GM12878 (cell line): Measurements from ENCODE around the gene VIP. TPM values are rescaled to one million over a fixed set of nuclear protein-coding genes. Genes with fewer than 3 reads are reported as not detected.

Source experiments
- ATAC-seq: fragments of 200-7000 bp; cut with Tn5 transposase; 3 replicates; pipeline ENCODE4 v1.9.1; 2020; ENCODE audit warnings: mild to moderate bottlenecking, moderate library complexity
- BruUV-seq: library from RNA; stranded (reverse); fragments of 400-500 nt; replicated peaks from 2 replicates; lab custom pipeline; 2021; lab: Mats Ljungman, UMichigan
- CTCF ChIA-PET: fragments of 300-600 bp; sonication (Branson Sonifier 250); formaldehyde crosslinking; extraction: SDS; loops from one replicate; lab custom pipeline; 2021; ENCODE audit warnings: inconsistent platforms; lab: Yijun Ruan, JAX
- POLR2A ChIA-PET: fragments of 350-600 bp; formaldehyde crosslinking; extraction: SDS; loops from one replicate; lab custom pipeline; 2021; ENCODE audit warnings: inconsistent platforms; lab: Charles Lee
- RAD21 ChIA-PET: fragments of 300-600 bp; sonication (Branson Sonifier 250); formaldehyde crosslinking; loops from one replicate; lab custom pipeline; 2023; ENCODE audit warnings: antibody characterized with exemption; ENCODE audit not compliant: unreplicated experiment; lab: Charles Lee
- SMC1A ChIA-PET: fragments of 300-600 bp; sonication (Branson Sonifier 250); formaldehyde crosslinking; loops from one replicate; lab custom pipeline; 2023; ENCODE audit not compliant: unreplicated experiment, uncharacterized antibody; lab: Charles Lee
- DNase-seq: peaks from one replicate; pipeline ENCODE4 v3.0.0-alpha.2; 2011; ENCODE audit warnings: low read depth, low spot score
- FAIRE-seq: peaks from 3 replicates; lab custom pipeline; 2011; peaks lifted over from hg19 to GRCh38; lab: Jason Lieb, UNC
- H2AFZ ChIP-seq: 2 replicates; pipeline ENCODE4 v1.6.0; 2011; ENCODE audit warnings: low read depth, low read length, control low read depth; ENCODE audit not compliant: control insufficient read depth
- H3K27ac ChIP-seq: 2 replicates; pipeline ENCODE4 v1.5.1; 2011; ENCODE audit warnings: control low read depth; ENCODE audit not compliant: control insufficient read depth, insufficient read depth
- H3K27me3 ChIP-seq, 2 experiments: replicated peaks in 1 of 2; 2 replicates each; pipeline versions ENCODE4 v1.6.0 to v1.6.1; 2011; ENCODE audit warnings: low read length in 1 of 2; ENCODE audit not compliant: control insufficient read depth in 2 of 2, insufficient read depth in 2 of 2
- H3K36me3 ChIP-seq, 2 experiments: 2 replicates each; pipeline ENCODE4 v1.5.1; 2011; ENCODE audit warnings: low read length in 1 of 2; ENCODE audit not compliant: control insufficient read depth in 2 of 2, insufficient read depth in 2 of 2
- H3K4me1 ChIP-seq: 2 replicates; pipeline ENCODE4 v1.6.1; 2011; ENCODE audit warnings: mild to moderate bottlenecking, low read length, moderate library complexity, mixed read lengths; ENCODE audit not compliant: control insufficient read depth, insufficient read depth
- H3K4me2 ChIP-seq: 2 replicates; pipeline ENCODE4 v1.6.0; 2011; ENCODE audit warnings: control low read depth; ENCODE audit not compliant: control insufficient read depth, insufficient read depth
- H3K4me3 ChIP-seq: fragments of 200-600 bp; sonication (generic); 2 replicates; pipeline ENCODE4 v1.5.1; 2016
- H3K79me2 ChIP-seq: 2 replicates; pipeline ENCODE4 v1.6.0; 2011; ENCODE audit warnings: low read length; ENCODE audit not compliant: control insufficient read depth, insufficient read depth
- H3K9ac ChIP-seq: 2 replicates; pipeline ENCODE4 v1.8.0; 2011; ENCODE audit warnings: low read length, control low read depth, mixed read lengths; ENCODE audit not compliant: control insufficient read depth, insufficient read depth
- H3K9me3 ChIP-seq: replicated peaks from 3 replicates; pipeline ENCODE4 v1.5.1; 2011; ENCODE audit warnings: mild to moderate bottlenecking, low read length; ENCODE audit not compliant: control insufficient read depth, insufficient read depth
- H4K20me1 ChIP-seq: 2 replicates; pipeline ENCODE4 v1.6.0; 2011; ENCODE audit not compliant: control insufficient read depth, insufficient read depth
- ZNF274 ChIP-seq: IDR thresholded peaks from one replicate; pipeline ENCODE4 v1.8.0; 2011; ENCODE audit not compliant: insufficient read length, insufficient read depth
- WGBS: methylation state at CpG from one replicate; pipeline ENCODE4 v1.1.6; 2016; ENCODE audit warnings: low lambda C conversion rate; ENCODE audit not compliant: insufficient replicate concordance, insufficient coverage; ENCODE audit errors: missing lambda C conversion rate; 5-methylcytosine and 5-hydroxymethylcytosine counted together
- in situ Hi-C: fragments of 300-500 bp; cut with MboI; formaldehyde crosslinking; loops from 9 replicates; pipeline ENCODE4 v1.14.3; 2018; ENCODE audit warnings: mixed read lengths
- intact Hi-C: fragments of 100-400 bp; cut with micrococcal nuclease; formaldehyde crosslinking; loops from one replicate; pipeline ENCODE4 v1.14.2; 2022; ENCODE audit not compliant: unreplicated experiment
- polyA plus RNA-seq, 11 experiments: library from polyadenylated mRNA; depleted of rRNA in 4 of 11; unstranded in 6 of 11; stranded (reverse) in 5 of 11; fragments of >200 nt; fragmentation: Nextera tagmentation in 4 of 11; fragmentation: Illumina TruSeq in 1 of 11; extraction: Ambion mirVana in 4 of 11; extraction: Trizol in 1 of 11; gene quantifications; 1 replicate in 1 of 11; 2 replicates in 10 of 11; pipeline versions ENCODE4 v1.2.1 to v1.2.3, GENCODE V29; 2011 to 2016; ENCODE audit warnings: inconsistent platforms in 2 of 11, missing spikeins in 2 of 11, low read depth in 1 of 11
- total RNA-seq, 4 experiments: library from RNA; depleted of rRNA in 3 of 4; stranded (reverse); fragments of >200 nt in 3 of 4; fragmentation: Illumina TruSeq in 1 of 4; extraction: Trizol in 1 of 4; gene quantifications; 2 replicates each; pipeline versions ENCODE4 v1.2.1 to v1.2.3, GENCODE V29; 2013 to 2021
- TF ChIP-seq, protein P1 (sequence below): IDR thresholded peaks from 2 replicates; pipeline ENCODE4 v1.6.1; 2012; ENCODE audit warnings: low read depth, low read length, improper control_type of control experiment
- TF ChIP-seq, protein P2 (sequence below): fragments of 450-650 bp; conservative IDR thresholded peaks from 2 replicates; pipeline ENCODE4 v1.6.1; 2017; ENCODE audit warnings: mild to moderate bottlenecking, moderate library complexity
- TF ChIP-seq, protein P3 (sequence below): fragments of 150-350 bp; IDR thresholded peaks from 2 replicates; pipeline ENCODE4 v1.6.1; 2016; ENCODE audit warnings: low read depth, low read length
- TF ChIP-seq, protein P4 (sequence below): fragments of 450-650 bp; IDR thresholded peaks from 2 replicates; pipeline ENCODE4 v1.6.1; 2018; ENCODE audit warnings: mild to moderate bottlenecking, low read depth, moderate library complexity; ENCODE audit not compliant: partially characterized antibody
- TF ChIP-seq, protein P5 (sequence below): fragments of 450-650 bp; IDR thresholded peaks from 2 replicates; pipeline ENCODE4 v1.6.1; 2017; ENCODE audit warnings: mild to moderate bottlenecking
- TF ChIP-seq, protein P6 (sequence below): fragments of 450-650 bp; IDR thresholded peaks from 2 replicates; pipeline ENCODE4 v1.6.1; 2016; ENCODE audit warnings: mild to moderate bottlenecking

Gene VIP
- total and polyA plus RNA-seq, 10 of the 15 experiments (the other 5 are each of a cell fraction or from before 2014, with no cell fraction given), result 0.23 TPM; not detected in 9

DNA sequence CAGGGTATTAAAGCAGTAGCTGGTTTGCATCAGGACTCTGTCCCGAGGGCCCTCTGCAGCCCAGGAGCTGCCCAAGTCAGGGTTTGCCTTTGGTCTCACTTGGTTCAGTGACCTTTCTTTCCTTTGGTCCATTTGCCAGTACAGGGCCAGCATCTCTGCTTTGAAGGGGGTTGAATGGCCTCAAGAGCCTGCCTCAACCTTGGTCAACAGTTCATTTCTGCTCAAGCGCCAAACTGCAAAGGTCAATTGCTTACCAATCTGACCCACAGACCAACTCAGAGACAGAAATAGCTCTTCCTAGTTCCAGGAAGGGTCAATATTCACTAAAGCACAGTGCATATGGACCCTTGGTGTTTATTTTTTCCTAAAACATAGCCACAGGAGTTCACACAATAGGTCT lies 19.4 kb downstream of the VIP start:
- in situ Hi-C loops (no loop called here), intact Hi-C loops (no loop called here)
- FAIRE-seq, result no peak
- ATAC-seq, result no peak
- Histone ChIP-seq H3K4me2 (no peak overlapping the region), H3K79me2 (no peaks in the 10 kb centered on the region), H3K4me1 (no peaks in the 10 kb centered on the region), H3K27me3 (no peaks in the 10 kb centered on the region), H3K9me3 (no peaks in the 10 kb centered on the region), H3K4me3 (no peak overlapping the region), H3K27ac (no peak overlapping the region), H2AFZ (no peak overlapping the region), H3K9ac (no peak overlapping the region), H3K36me3 (no peaks in the 10 kb centered on the region), H4K20me1 (no peaks in the 10 kb centered on the region)
- TF ChIP-seq, protein P1, sequence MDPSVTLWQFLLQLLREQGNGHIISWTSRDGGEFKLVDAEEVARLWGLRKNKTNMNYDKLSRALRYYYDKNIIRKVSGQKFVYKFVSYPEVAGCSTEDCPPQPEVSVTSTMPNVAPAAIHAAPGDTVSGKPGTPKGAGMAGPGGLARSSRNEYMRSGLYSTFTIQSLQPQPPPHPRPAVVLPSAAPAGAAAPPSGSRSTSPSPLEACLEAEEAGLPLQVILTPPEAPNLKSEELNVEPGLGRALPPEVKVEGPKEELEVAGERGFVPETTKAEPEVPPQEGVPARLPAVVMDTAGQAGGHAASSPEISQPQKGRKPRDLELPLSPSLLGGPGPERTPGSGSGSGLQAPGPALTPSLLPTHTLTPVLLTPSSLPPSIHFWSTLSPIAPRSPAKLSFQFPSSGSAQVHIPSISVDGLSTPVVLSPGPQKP, result no peak
- TF ChIP-seq, protein P2, sequence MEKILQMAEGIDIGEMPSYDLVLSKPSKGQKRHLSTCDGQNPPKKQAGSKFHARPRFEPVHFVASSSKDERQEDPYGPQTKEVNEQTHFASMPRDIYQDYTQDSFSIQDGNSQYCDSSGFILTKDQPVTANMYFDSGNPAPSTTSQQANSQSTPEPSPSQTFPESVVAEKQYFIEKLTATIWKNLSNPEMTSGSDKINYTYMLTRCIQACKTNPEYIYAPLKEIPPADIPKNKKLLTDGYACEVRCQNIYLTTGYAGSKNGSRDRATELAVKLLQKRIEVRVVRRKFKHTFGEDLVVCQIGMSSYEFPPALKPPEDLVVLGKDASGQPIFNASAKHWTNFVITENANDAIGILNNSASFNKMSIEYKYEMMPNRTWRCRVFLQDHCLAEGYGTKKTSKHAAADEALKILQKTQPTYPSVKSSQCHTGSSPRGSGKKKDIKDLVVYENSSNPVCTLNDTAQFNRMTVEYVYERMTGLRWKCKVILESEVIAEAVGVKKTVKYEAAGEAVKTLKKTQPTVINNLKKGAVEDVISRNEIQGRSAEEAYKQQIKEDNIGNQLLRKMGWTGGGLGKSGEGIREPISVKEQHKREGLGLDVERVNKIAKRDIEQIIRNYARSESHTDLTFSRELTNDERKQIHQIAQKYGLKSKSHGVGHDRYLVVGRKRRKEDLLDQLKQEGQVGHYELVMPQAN, result no peak
- TF ChIP-seq, protein P3, sequence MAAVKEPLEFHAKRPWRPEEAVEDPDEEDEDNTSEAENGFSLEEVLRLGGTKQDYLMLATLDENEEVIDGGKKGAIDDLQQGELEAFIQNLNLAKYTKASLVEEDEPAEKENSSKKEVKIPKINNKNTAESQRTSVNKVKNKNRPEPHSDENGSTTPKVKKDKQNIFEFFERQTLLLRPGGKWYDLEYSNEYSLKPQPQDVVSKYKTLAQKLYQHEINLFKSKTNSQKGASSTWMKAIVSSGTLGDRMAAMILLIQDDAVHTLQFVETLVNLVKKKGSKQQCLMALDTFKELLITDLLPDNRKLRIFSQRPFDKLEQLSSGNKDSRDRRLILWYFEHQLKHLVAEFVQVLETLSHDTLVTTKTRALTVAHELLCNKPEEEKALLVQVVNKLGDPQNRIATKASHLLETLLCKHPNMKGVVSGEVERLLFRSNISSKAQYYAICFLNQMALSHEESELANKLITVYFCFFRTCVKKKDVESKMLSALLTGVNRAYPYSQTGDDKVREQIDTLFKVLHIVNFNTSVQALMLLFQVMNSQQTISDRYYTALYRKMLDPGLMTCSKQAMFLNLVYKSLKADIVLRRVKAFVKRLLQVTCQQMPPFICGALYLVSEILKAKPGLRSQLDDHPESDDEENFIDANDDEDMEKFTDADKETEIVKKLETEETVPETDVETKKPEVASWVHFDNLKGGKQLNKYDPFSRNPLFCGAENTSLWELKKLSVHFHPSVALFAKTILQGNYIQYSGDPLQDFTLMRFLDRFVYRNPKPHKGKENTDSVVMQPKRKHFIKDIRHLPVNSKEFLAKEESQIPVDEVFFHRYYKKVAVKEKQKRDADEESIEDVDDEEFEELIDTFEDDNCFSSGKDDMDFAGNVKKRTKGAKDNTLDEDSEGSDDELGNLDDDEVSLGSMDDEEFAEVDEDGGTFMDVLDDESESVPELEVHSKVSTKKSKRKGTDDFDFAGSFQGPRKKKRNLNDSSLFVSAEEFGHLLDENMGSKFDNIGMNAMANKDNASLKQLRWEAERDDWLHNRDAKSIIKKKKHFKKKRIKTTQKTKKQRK, result no peak
- TF ChIP-seq, protein P4, sequence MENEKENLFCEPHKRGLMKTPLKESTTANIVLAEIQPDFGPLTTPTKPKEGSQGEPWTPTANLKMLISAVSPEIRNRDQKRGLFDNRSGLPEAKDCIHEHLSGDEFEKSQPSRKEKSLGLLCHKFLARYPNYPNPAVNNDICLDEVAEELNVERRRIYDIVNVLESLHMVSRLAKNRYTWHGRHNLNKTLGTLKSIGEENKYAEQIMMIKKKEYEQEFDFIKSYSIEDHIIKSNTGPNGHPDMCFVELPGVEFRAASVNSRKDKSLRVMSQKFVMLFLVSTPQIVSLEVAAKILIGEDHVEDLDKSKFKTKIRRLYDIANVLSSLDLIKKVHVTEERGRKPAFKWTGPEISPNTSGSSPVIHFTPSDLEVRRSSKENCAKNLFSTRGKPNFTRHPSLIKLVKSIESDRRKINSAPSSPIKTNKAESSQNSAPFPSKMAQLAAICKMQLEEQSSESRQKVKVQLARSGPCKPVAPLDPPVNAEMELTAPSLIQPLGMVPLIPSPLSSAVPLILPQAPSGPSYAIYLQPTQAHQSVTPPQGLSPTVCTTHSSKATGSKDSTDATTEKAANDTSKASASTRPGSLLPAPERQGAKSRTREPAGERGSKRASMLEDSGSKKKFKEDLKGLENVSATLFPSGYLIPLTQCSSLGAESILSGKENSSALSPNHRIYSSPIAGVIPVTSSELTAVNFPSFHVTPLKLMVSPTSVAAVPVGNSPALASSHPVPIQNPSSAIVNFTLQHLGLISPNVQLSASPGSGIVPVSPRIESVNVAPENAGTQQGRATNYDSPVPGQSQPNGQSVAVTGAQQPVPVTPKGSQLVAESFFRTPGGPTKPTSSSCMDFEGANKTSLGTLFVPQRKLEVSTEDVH, result no peak
- TF ChIP-seq, protein P5, sequence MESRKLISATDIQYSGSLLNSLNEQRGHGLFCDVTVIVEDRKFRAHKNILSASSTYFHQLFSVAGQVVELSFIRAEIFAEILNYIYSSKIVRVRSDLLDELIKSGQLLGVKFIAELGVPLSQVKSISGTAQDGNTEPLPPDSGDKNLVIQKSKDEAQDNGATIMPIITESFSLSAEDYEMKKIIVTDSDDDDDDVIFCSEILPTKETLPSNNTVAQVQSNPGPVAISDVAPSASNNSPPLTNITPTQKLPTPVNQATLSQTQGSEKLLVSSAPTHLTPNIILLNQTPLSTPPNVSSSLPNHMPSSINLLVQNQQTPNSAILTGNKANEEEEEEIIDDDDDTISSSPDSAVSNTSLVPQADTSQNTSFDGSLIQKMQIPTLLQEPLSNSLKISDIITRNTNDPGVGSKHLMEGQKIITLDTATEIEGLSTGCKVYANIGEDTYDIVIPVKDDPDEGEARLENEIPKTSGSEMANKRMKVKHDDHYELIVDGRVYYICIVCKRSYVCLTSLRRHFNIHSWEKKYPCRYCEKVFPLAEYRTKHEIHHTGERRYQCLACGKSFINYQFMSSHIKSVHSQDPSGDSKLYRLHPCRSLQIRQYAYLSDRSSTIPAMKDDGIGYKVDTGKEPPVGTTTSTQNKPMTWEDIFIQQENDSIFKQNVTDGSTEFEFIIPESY, result no peak
- TF ChIP-seq, protein P6, sequence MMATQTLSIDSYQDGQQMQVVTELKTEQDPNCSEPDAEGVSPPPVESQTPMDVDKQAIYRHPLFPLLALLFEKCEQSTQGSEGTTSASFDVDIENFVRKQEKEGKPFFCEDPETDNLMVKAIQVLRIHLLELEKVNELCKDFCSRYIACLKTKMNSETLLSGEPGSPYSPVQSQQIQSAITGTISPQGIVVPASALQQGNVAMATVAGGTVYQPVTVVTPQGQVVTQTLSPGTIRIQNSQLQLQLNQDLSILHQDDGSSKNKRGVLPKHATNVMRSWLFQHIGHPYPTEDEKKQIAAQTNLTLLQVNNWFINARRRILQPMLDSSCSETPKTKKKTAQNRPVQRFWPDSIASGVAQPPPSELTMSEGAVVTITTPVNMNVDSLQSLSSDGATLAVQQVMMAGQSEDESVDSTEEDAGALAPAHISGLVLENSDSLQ, result no peak
- TF ChIP-seq ZNF274, result no peak
- ChIA-PET SMC1A (no interaction called here), CTCF (no interaction called here), POLR2A (no interaction called here), RAD21 (no interaction called here)
- no TSS peak for BruUV-seq
- 18% methylated on average over 2 of the region's 2 CpGs for WGBS
- no peak for DNase-seq
